Natural killer cell (primary cell): ENCODE measurements around the gene WDR38. TPM values are rescaled to one million over a fixed set of nuclear protein-coding genes. Genes with fewer than 3 reads are reported as not detected.
"Not testable (repeated sequence)": the region's sequence is repeated elsewhere in the genome, so short reads cannot be mapped to it uniquely, and the experiment has no call there.

ENCODE experiments used
- ATAC-seq, 3 donors: fragments of 150-1000 bp in 2 of 3; fragments of 200-7000 bp in 1 of 3; cut with Tn5 transposase; 1 replicate in 1 of 3; 2 replicates in 2 of 3; pipeline ENCODE4 v1.10.0; 2021; ENCODE audit warnings: mild to moderate bottlenecking in 2 of 3, moderate library complexity in 2 of 3
- DNase-seq, 2 donors: peaks; one replicate each; pipeline versions ENCODE4 v3.0.0 to v3.0.0-alpha.2; 2013 to 2021; ENCODE audit warnings: mixed read lengths in 1 of 2
- H3K27ac ChIP-seq: one replicate; pipeline ENCODE4 v1.5.1; 2013; ENCODE audit warnings: mild to moderate bottlenecking, low read length
- H3K27me3 ChIP-seq: one replicate; pipeline ENCODE4 v1.6.1; 2013; ENCODE audit warnings: low read length; ENCODE audit not compliant: control insufficient read depth, insufficient read depth
- H3K36me3 ChIP-seq: one replicate; pipeline ENCODE4 v1.6.1; 2013; ENCODE audit warnings: low read length; ENCODE audit not compliant: control insufficient read depth, insufficient read depth
- H3K4me1 ChIP-seq: one replicate; pipeline ENCODE4 v1.6.1; 2013; ENCODE audit warnings: low read length; ENCODE audit not compliant: control insufficient read depth, insufficient read depth
- H3K4me3 ChIP-seq: one replicate; pipeline ENCODE4 v1.5.1; 2013; ENCODE audit warnings: low read length
- H3K9me3 ChIP-seq: one replicate; pipeline ENCODE4 v1.6.1; 2013; ENCODE audit warnings: low read length; ENCODE audit not compliant: control insufficient read depth, insufficient read depth
- H3K27ac Mint-ChIP-seq, 2 donors: one replicate each; pipeline ENCODE4 v1.8.0; 2022; ENCODE audit warnings: mild to moderate bottlenecking in 2 of 2, mixed read lengths in 2 of 2, moderate library complexity in 1 of 2
- H3K27me3 Mint-ChIP-seq, 2 donors: one replicate each; pipeline ENCODE4 v1.8.0; 2022; ENCODE audit warnings: low read depth in 2 of 2, mixed read lengths in 2 of 2
- H3K36me3 Mint-ChIP-seq: one replicate; pipeline ENCODE4 v1.8.0; 2022; ENCODE audit warnings: mixed read lengths
- H3K4me1 Mint-ChIP-seq, 2 donors: one replicate each; pipeline ENCODE4 v1.8.0; 2022; ENCODE audit warnings: mixed read lengths in 2 of 2
- H3K4me3 Mint-ChIP-seq: one replicate; pipeline ENCODE4 v1.8.0; 2022; ENCODE audit warnings: mild to moderate bottlenecking, moderate library complexity, mixed read lengths
- H3K9me3 Mint-ChIP-seq, 2 donors: one replicate each; pipeline ENCODE4 v1.8.0; 2022; ENCODE audit warnings: mixed read lengths in 2 of 2
- CTCF ChIP-seq: fragments of 200-600 bp; IDR thresholded peaks from one replicate; pipeline ENCODE4 v1.8.0; 2022; ENCODE audit warnings: antibody characterized with exemption
- WGBS: methylation state at CpG from one replicate; pipeline ENCODE4 v1.1.7; 2013; ENCODE audit warnings: missing lambda C conversion rate; ENCODE audit not compliant: insufficient coverage; 5-methylcytosine and 5-hydroxymethylcytosine counted together
- intact Hi-C: fragments of 100-400 bp; cut with micrococcal nuclease; formaldehyde crosslinking; loops from one replicate; pipeline ENCODE4 v1.14.2; 2022
- total RNA-seq, 4 donors: library from RNA; stranded (reverse); fragments of 120-200 nt in 1 of 4; gene quantifications; one replicate each; pipeline versions ENCODE4 v1.2.3 to v1.2.4, GENCODE V29; 2013 to 2022

WDR38 gene
- total RNA-seq, 3 donors from 2014 or later (not counting 1 experiment from before 2014, with no cell fraction given), result not detected

- no peaks in the 10 kb centered on the region for H3K27me3 Mint-ChIP-seq
- H3K27ac Mint-ChIP-seq, result no peak overlapping the region
- no peaks in the 10 kb centered on the region for H3K9me3 Mint-ChIP-seq
- intact Hi-C loops, result no loop called here
- no peak overlapping the region for H3K4me3 Mint-ChIP-seq
- no peaks in the 10 kb centered on the region for H3K36me3 ChIP-seq
- no peak for ATAC-seq
- no peak overlapping the region for H3K4me3 ChIP-seq
- H3K4me1 Mint-ChIP-seq, result no peaks in the 10 kb centered on the region
- TF ChIP-seq CTCF, result no peak
- no peaks in the 10 kb centered on the region for H3K36me3 Mint-ChIP-seq
- H3K4me1 ChIP-seq, result no peaks in the 10 kb centered on the region
- H3K27me3 ChIP-seq, result peaks cover 3% of the 10 kb centered on the region
- no peaks in the 10 kb centered on the region for H3K9me3 ChIP-seq
- no peak for DNase-seq
- WGBS, result 64% methylated on average over 3 of the region's 4 CpGs
- H3K27ac ChIP-seq, result no peak overlapping the region
Measured at GRCh38 chr9:124844291-124844690, 9.0 kb upstream of the WDR38 start.

- H3K27me3 ChIP-seq, H3K9me3 ChIP-seq, H3K36me3 ChIP-seq, H3K27ac Mint-ChIP-seq, H3K4me3 Mint-ChIP-seq, ATAC-seq, intact Hi-C loops, H3K27ac ChIP-seq, H3K4me1 Mint-ChIP-seq, H3K4me1 ChIP-seq, H3K36me3 Mint-ChIP-seq, H3K4me3 ChIP-seq, H3K9me3 Mint-ChIP-seq, DNase-seq, H3K27me3 Mint-ChIP-seq: not testable (repeated sequence)
- 91% methylated on average over 7 of the region's 9 CpGs for WGBS
Measured at GRCh38 chr9:124846467-124846866, 6.8 kb upstream of the WDR38 start.

- Mint-ChIP-seq H3K9me3 (no peaks in the 10 kb centered on the region), H3K4me1 (peaks cover 7 to 8% of the 10 kb centered on the region in 2 donors), H3K36me3 (no peaks in the 10 kb centered on the region), H3K27ac (no peak overlapping the region), H3K27me3 (no peaks in the 10 kb centered on the region), H3K4me3 (no peak overlapping the region)
- no peak for DNase-seq
- intact Hi-C loops, result no loop called here
- no peak overlapping the region for H3K27ac ChIP-seq
- ATAC-seq, result no peak
- peaks cover 5% of the 10 kb centered on the region for H3K4me1 ChIP-seq
- no peaks in the 10 kb centered on the region for H3K36me3 ChIP-seq
- H3K4me3 ChIP-seq, result no peak overlapping the region
- no peak for TF ChIP-seq CTCF
- peaks cover 3% of the 10 kb centered on the region for H3K27me3 ChIP-seq
- WGBS, result 95% methylated on average over 5 of the region's 6 CpGs
- no peaks in the 10 kb centered on the region for H3K9me3 ChIP-seq
Measured at GRCh38 chr9:124846969-124847368, 6.3 kb upstream of the WDR38 start.

- Mint-ChIP-seq H3K9me3 (no peaks in the 10 kb centered on the region), H3K4me3 (no peak overlapping the region), H3K27me3 (no peaks in the 10 kb centered on the region), H3K27ac (no peak overlapping the region), H3K36me3 (no peaks in the 10 kb centered on the region), H3K4me1 (peaks cover 13 to 20% of the 10 kb centered on the region in 2 donors)
- Histone ChIP-seq H3K36me3 (no peaks in the 10 kb centered on the region), H3K27me3 (peaks cover 3% of the 10 kb centered on the region), H3K4me3 (no peak overlapping the region), H3K9me3 (no peaks in the 10 kb centered on the region), H3K27ac (no peak overlapping the region), H3K4me1 (peaks cover 23% of the 10 kb centered on the region)
- DNase-seq, result no peak
- WGBS, result 93% methylated on average over 10 of the region's 10 CpGs
- intact Hi-C loops, result loop anchor here (5.0 kb wide), 1 partner anchor 232 kb away; no protein-coding TSS in a partner anchor
- no peak for ATAC-seq
- no peak for TF ChIP-seq CTCF
Measured at GRCh38 chr9:124849801-124850200, 3.5 kb upstream of the WDR38 start.
